Trophoblast cell (in vitro differentiated cells and primary cell): Measurements from ENCODE around the gene NKD1.

ENCODE experiments used
- DNase-seq, 2 donors: peaks; one replicate each; pipeline ENCODE4 v3.0.0-alpha.2; 2016
- H2AFZ ChIP-seq: 2 replicates; pipeline ENCODE4 v1.6.1; 2013; ENCODE audit warnings: low read length, moderate library complexity, mild to moderate bottlenecking; ENCODE audit not compliant: insufficient read depth, poor library complexity
- H2AK5ac ChIP-seq: 2 replicates; pipeline ENCODE4 v1.6.1; 2013; ENCODE audit warnings: mild to moderate bottlenecking, low read length
- H2BK120ac ChIP-seq: 2 replicates; pipeline ENCODE4 v1.6.1; 2013; ENCODE audit warnings: low read length, mild to moderate bottlenecking, moderate library complexity; ENCODE audit not compliant: insufficient read depth, poor library complexity
- H2BK12ac ChIP-seq: 2 replicates; pipeline ENCODE4 v1.6.1; 2013; ENCODE audit warnings: mild to moderate bottlenecking, low read length, moderate library complexity
- H2BK5ac ChIP-seq: 2 replicates; pipeline ENCODE4 v1.6.1; 2013; ENCODE audit warnings: low read length, low read depth, moderate library complexity, mild to moderate bottlenecking; ENCODE audit not compliant: poor library complexity
- H3K14ac ChIP-seq: 2 replicates; pipeline ENCODE4 v1.6.1; 2013; ENCODE audit warnings: mild to moderate bottlenecking, low read length
- H3K18ac ChIP-seq: 2 replicates; pipeline ENCODE4 v1.6.1; 2013; ENCODE audit warnings: mild to moderate bottlenecking, low read length
- H3K23ac ChIP-seq: 2 replicates; pipeline ENCODE4 v1.6.1; 2013; ENCODE audit warnings: low read length
- H3K27ac ChIP-seq: 2 replicates; pipeline ENCODE4 v1.5.1; 2013; ENCODE audit warnings: low read depth, mild to moderate bottlenecking, inconsistent platforms, low read length, moderate library complexity
- H3K27me3 ChIP-seq: 2 replicates; pipeline ENCODE4 v1.6.1; 2013; ENCODE audit warnings: inconsistent platforms, mild to moderate bottlenecking, low read length, moderate library complexity; ENCODE audit not compliant: insufficient read depth
- H3K36me3 ChIP-seq, 2 experiments: 1 replicate in 1 of 2; 2 replicates in 1 of 2; pipeline ENCODE4 v1.6.1; 2013; ENCODE audit warnings: low read length in 2 of 2, mild to moderate bottlenecking in 2 of 2, moderate library complexity in 1 of 2; ENCODE audit not compliant: insufficient read depth in 2 of 2, control insufficient read depth in 1 of 2
- H3K4ac ChIP-seq: 2 replicates; pipeline ENCODE4 v1.6.1; 2013; ENCODE audit warnings: low read depth, mild to moderate bottlenecking, low read length, moderate library complexity
- H3K4me1 ChIP-seq, 2 experiments: 1 replicate in 1 of 2; 2 replicates in 1 of 2; pipeline ENCODE4 v1.6.1; 2013; ENCODE audit warnings: low read length in 2 of 2, mild to moderate bottlenecking in 2 of 2, moderate library complexity in 1 of 2; ENCODE audit not compliant: insufficient read depth in 2 of 2, control insufficient read depth in 1 of 2
- H3K4me2 ChIP-seq: 2 replicates; pipeline ENCODE4 v1.6.1; 2013; ENCODE audit warnings: inconsistent platforms, mild to moderate bottlenecking, low read length, moderate library complexity
- H3K4me3 ChIP-seq: 2 replicates; pipeline ENCODE4 v1.5.1; 2013; ENCODE audit warnings: mild to moderate bottlenecking, low read depth, low read length, inconsistent platforms
- H3K79me1 ChIP-seq: one replicate; pipeline ENCODE4 v1.6.1; 2013; ENCODE audit warnings: low read length
- H3K79me2 ChIP-seq: 2 replicates; pipeline ENCODE4 v1.6.1; 2013; ENCODE audit warnings: low read length, mild to moderate bottlenecking; ENCODE audit not compliant: control insufficient read depth, insufficient read depth, poor library complexity
- H3K9ac ChIP-seq: 2 replicates; pipeline ENCODE4 v1.6.1; 2013; ENCODE audit warnings: mild to moderate bottlenecking, low read length
- H3K9me3 ChIP-seq: 2 replicates; pipeline ENCODE4 v1.6.1; 2013; ENCODE audit warnings: low read depth, mild to moderate bottlenecking, control low read depth, inconsistent platforms, low read length; ENCODE audit not compliant: insufficient read depth
- H4K12ac ChIP-seq: 2 replicates; pipeline ENCODE4 v1.6.1; 2013; ENCODE audit warnings: low read depth, mild to moderate bottlenecking, low read length, moderate library complexity
- H4K8ac ChIP-seq: 2 replicates; pipeline ENCODE4 v1.6.1; 2013; ENCODE audit warnings: low read depth, mild to moderate bottlenecking, low read length, moderate library complexity
- H4K91ac ChIP-seq: one replicate; pipeline ENCODE4 v1.6.1; 2013; ENCODE audit warnings: low read depth, mild to moderate bottlenecking, low read length, moderate library complexity
- WGBS: extraction: QIAGEN DNeasy Blood & Tissue Kit; methylation state at CpG from one replicate; pipeline ENCODE4 v1.1.7; 2013; ENCODE audit warnings: missing lambda C conversion rate; ENCODE audit not compliant: insufficient read length, insufficient coverage; ENCODE audit errors: extremely low coverage; 5-methylcytosine and 5-hydroxymethylcytosine counted together

NKD1 gene

DNA sequence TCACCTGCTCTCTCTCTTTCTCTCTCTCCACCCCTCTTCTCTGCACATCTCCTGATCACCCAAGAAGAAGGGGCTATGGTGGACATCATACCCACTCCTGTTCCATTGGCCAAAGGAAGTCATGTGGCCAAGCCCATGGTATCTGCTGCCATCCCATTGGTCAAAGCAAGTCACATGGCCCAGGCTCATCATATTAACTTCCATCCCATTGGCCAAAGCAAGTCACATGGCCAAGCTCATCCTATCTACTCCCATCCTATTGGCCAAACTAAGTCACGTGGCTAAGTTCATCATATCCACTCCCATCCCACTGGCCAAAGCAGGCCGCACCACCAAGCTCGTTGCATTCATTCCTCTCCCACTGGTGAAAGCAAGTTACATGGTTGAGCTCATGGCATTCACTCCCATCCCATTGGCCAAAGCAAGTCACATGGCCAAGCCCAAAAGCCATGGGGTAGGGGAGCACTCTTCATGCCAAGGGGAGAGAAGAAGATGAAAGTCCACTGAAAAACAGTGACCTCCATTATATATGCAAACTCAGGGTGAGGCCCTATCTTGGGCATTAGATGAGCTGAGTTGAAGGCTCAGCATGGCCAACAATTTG lies 103.7 kb downstream of the NKD1 start:
- Histone ChIP-seq H4K12ac (no peak overlapping the region), H3K4me1 (peaks cover 5 to 7% of the 10 kb centered on the region in 2 experiments), H2AK5ac (no peak overlapping the region), H2BK12ac (no peak overlapping the region), H3K79me2 (no peaks in the 10 kb centered on the region), H3K79me1 (no peaks in the 10 kb centered on the region), H2BK5ac (no peak overlapping the region), H2BK120ac (no peak overlapping the region), H4K91ac (no peak overlapping the region), H3K18ac (no peak overlapping the region), H3K4ac (no peak overlapping the region), H3K9me3 (no peaks in the 10 kb centered on the region), H4K8ac (no peak overlapping the region), H3K4me2 (no peak overlapping the region), H2AFZ (no peak overlapping the region), H3K27me3 (no peaks in the 10 kb centered on the region), H3K27ac (no peak overlapping the region), H3K36me3 (no peaks in the 10 kb centered on the region), H3K14ac (no peak overlapping the region), H3K4me3 (no peak overlapping the region), H3K9ac (no peak overlapping the region), H3K23ac (no peak overlapping the region)
- WGBS, result no CpG with 5 or more reads among the region's 3 CpGs
- DNase-seq, result no peak

DNA sequence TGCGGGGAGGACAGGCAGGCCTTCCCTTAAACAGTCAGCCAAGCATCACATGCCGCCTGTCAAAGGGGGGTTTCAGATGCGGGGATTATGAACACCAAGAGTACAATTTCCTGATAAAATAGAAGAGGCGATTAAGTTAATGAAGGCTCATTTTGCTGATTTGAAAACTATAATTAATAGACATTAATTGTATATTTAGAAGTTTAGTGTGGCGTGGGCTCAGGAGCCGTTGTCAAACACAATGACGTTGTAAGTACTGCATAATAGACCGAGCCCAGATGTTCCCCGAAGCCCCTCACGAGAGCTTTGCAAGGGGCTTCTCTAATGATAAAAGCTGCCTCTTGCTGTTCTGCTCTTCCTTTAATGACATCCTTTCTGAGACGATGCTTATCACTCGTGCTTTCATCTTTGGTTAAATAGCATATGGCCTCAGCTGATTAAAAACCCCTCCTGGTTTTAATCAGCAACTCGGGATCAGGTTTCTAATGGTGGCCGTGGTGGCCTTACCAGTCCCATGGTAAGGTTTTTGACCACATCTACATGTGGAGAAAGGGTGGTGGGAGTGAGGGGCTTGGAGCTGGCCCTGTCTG lies 104.7 kb downstream of the NKD1 start:
- Histone ChIP-seq H2BK120ac (no peak overlapping the region), H3K18ac (no peak overlapping the region), H2AK5ac (no peak overlapping the region), H3K23ac (no peak overlapping the region), H2AFZ (no peak overlapping the region), H3K27me3 (no peaks in the 10 kb centered on the region), H4K91ac (no peak overlapping the region), H3K79me1 (no peaks in the 10 kb centered on the region), H3K4ac (no peak overlapping the region), H3K79me2 (no peaks in the 10 kb centered on the region), H2BK5ac (no peak overlapping the region), H3K4me1 (peaks cover 5 to 7% of the 10 kb centered on the region in 2 experiments), H3K4me3 (no peak overlapping the region), H4K12ac (no peak overlapping the region), H3K36me3 (no peaks in the 10 kb centered on the region), H3K9ac (no peak overlapping the region), H4K8ac (no peak overlapping the region), H3K14ac (no peak overlapping the region), H3K9me3 (no peaks in the 10 kb centered on the region), H3K4me2 (no peak overlapping the region), H3K27ac (no peak overlapping the region), H2BK12ac (no peak overlapping the region)
- DNase-seq, result no peak
- WGBS, result no CpG with 5 or more reads among the region's 14 CpGs

GRCh38 chr16:50653633-50654519 lies 105.7 kb downstream of the NKD1 start:
- H4K91ac ChIP-seq, result no peak overlapping the region
- no peak overlapping the region for H3K18ac ChIP-seq
- no peaks in the 10 kb centered on the region for H3K79me1 ChIP-seq
- H2AFZ ChIP-seq, result no peak overlapping the region
- H3K4me1 ChIP-seq, result peaks cover 5 to 7% of the 10 kb centered on the region in 2 experiments
- H3K27me3 ChIP-seq, result no peaks in the 10 kb centered on the region
- H2BK5ac ChIP-seq, result no peak overlapping the region
- H3K27ac ChIP-seq, result no peak overlapping the region
- H3K23ac ChIP-seq, result no peak overlapping the region
- no peak overlapping the region for H3K4me3 ChIP-seq
- no peak overlapping the region for H2AK5ac ChIP-seq
- no peak for DNase-seq
- no peaks in the 10 kb centered on the region for H3K79me2 ChIP-seq
- no peak overlapping the region for H3K4ac ChIP-seq
- no peak overlapping the region for H3K14ac ChIP-seq
- H4K8ac ChIP-seq, result no peak overlapping the region
- H2BK120ac ChIP-seq, result no peak overlapping the region
- no peaks in the 10 kb centered on the region for H3K36me3 ChIP-seq
- no peak overlapping the region for H4K12ac ChIP-seq
- no peaks in the 10 kb centered on the region for H3K9me3 ChIP-seq
- no peak overlapping the region for H3K9ac ChIP-seq
- no peak overlapping the region for H2BK12ac ChIP-seq
- WGBS, result no CpG with 5 or more reads among the region's 11 CpGs
- no peak overlapping the region for H3K4me2 ChIP-seq

DNA sequence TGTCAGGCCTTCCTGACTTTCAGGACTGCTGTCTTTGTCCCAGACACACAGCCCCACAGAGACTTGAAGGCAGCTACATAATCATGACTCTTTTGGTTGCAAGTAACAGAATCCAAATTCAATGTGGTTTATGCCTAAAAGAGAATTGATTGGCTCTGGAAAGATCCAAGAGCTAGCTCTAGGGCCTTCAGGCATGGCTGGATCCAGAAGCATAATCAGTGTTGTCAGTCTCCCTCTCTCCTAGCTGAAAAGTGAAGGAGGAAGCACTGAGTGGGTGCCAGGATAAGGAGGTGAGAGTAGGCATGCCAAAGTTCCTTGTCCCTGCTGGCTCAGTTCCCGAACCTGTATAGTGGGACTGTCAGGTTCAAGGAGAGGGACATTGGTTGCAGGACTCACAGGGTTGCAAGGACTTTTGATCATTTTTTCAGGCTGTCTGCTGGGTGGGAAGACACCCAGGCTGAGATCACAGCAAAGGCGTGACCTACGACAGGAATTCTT lies 107.4 kb downstream of the NKD1 start:
- Histone ChIP-seq H2BK120ac (no peak overlapping the region), H3K4me3 (no peak overlapping the region), H3K36me3 (no peaks in the 10 kb centered on the region), H3K4me2 (no peak overlapping the region), H3K14ac (no peak overlapping the region), H3K18ac (no peak overlapping the region), H2AK5ac (no peak overlapping the region), H3K4me1 (peaks cover 1 to 5% of the 10 kb centered on the region in 2 experiments), H3K27me3 (no peaks in the 10 kb centered on the region), H4K12ac (no peak overlapping the region), H3K4ac (no peak overlapping the region), H2BK12ac (no peak overlapping the region), H3K27ac (no peak overlapping the region), H4K8ac (no peak overlapping the region), H4K91ac (no peak overlapping the region), H3K23ac (no peak overlapping the region), H3K9me3 (no peaks in the 10 kb centered on the region), H3K79me2 (no peaks in the 10 kb centered on the region), H3K9ac (no peak overlapping the region), H2BK5ac (no peak overlapping the region), H3K79me1 (no peaks in the 10 kb centered on the region), H2AFZ (no peak overlapping the region)
- no peak for DNase-seq
- WGBS, result no CpG with 5 or more reads among the region's 3 CpGs
